Breast epithelium (tissue), 3 donors: ENCODE data around the gene PVALEF.

Source experiments
- CTCF ChIP-seq, 3 donors: fragments of 450-650 bp; IDR thresholded peaks; one replicate each; pipeline ENCODE4 v1.5.1; 2016 to 2017; ENCODE audit warnings: antibody characterized with exemption in 3 of 3, mild to moderate bottlenecking in 3 of 3, moderate library complexity in 3 of 3
- POLR2A ChIP-seq: fragments of 450-650 bp; IDR thresholded peaks from one replicate; pipeline ENCODE4 v1.6.1; 2016; ENCODE audit warnings: antibody characterized with exemption, mild to moderate bottlenecking, moderate library complexity
- POLR2AphosphoS5 ChIP-seq, 3 donors: sonication (generic); formaldehyde crosslinking; IDR thresholded peaks; one replicate each; pipeline ENCODE4 v1.6.1; 2017; ENCODE audit warnings: antibody characterized with exemption in 3 of 3

DNA sequence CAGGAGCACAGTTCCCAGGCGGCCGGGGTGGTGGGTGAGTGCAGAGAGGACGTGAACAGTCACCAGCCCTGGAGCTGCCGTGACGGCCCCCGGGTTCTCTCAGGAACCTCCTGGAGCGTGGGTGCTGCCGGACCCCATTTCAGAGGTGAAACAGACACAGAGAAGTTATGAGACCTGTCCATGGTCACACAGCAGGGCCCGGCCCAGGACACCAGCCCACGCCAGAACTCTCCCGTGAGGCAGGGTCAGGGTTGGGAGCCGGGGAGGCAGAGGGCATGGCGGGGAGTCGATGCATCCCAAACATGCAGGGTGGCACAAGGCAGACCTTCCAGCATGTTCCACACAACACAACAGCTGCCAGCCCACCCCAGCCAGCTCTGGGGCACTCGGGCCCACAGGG is 3.8 kb upstream of the PVALEF start:
- no peak for TF ChIP-seq CTCF (IDR thresholded peaks at IDR 0.05)
- TF ChIP-seq POLR2A = no peak
- no peak for TF ChIP-seq POLR2AphosphoS5 (IDR thresholded peaks at IDR 0.05)
